GM19455 (cell line): ENCODE results near the gene NPIPB12.
"Not testable (repeated sequence)": the region's sequence is repeated elsewhere in the genome, so short reads cannot be mapped to it uniquely, and the experiment has no call there.

ENCODE experiments used
- ATAC-seq: cut with Tn5 transposase; IDR thresholded peaks from one replicate; pipeline ENCODE4 v1.9.1; 2021; ENCODE audit not compliant: unreplicated experiment

The NPIPB12 gene

DNA sequence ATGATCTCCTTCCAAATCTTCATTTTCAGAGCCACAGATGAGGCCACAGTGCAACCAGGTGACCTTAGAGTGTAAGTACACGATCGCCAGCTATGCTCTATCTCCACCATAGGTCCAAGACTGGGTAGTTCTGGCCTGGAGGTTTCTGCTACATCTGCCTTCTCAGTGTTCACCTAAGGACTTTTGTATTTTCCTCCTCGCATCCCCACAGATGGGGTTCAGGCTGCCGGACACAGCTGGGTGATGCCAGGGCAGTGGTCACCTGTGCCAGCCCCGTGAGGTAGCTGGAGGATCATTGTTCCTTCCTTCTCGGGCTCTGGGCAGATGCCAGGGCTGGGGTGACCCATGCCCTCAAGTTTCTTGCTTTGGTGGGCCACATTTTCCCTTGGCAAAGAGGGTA, at the start of gene NPIPB12:
Gene NPIPB12 (minus strand): TSS at position 101 of the 400 bp plus-strand sequence.
- not testable (repeated sequence) for ATAC-seq

DNA sequence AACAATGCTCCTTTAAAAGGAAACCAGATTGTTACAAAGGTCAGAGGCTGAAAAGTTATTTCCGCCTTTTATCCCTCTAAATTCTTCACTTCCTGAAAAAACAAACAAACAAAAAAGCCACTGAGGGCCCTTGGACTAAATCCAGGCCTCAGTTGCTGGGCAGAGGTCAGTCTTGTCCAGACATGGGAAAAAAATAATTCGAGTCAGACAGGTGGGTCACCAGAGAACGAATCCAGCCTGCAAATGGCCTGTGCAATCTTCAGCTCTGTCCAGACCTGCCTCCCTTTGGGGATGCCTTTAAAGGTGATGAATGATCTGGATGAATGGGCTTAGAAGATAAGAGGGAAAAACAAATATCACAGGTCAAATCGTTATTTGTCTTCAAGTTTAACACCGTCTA, 15.3 kb upstream of the NPIPB12 start:
- ATAC-seq = not testable (repeated sequence)

- not testable (repeated sequence) for ATAC-seq
These were observed 23.9 kb downstream of the NPIPB12 start for GRCh38 chr16:29482276-29482675.

DNA sequence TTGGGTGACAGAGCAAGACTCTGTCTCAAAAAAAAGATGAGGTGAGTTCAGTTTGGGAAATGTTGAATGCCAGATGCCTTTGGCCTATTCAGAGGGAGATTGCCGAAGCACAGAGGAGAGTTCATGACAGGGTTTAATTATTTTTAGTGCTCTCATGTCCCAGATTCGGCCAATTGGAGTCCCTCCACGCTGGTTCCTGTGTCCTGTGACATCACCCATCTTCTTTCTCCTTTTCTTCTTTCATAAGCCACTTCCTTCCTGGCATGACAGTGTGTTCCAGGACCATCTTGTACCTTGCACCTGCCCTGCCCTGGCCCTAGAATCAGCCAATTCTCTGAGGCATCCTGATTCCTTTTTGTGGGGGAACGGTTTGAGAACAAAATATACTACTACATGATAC, 34.1 kb downstream of the NPIPB12 start:
- ATAC-seq = not testable (repeated sequence)

GRCh38 chr16:29469660-29470059, 36.5 kb downstream of the NPIPB12 start:
- not testable (repeated sequence) for ATAC-seq

DNA sequence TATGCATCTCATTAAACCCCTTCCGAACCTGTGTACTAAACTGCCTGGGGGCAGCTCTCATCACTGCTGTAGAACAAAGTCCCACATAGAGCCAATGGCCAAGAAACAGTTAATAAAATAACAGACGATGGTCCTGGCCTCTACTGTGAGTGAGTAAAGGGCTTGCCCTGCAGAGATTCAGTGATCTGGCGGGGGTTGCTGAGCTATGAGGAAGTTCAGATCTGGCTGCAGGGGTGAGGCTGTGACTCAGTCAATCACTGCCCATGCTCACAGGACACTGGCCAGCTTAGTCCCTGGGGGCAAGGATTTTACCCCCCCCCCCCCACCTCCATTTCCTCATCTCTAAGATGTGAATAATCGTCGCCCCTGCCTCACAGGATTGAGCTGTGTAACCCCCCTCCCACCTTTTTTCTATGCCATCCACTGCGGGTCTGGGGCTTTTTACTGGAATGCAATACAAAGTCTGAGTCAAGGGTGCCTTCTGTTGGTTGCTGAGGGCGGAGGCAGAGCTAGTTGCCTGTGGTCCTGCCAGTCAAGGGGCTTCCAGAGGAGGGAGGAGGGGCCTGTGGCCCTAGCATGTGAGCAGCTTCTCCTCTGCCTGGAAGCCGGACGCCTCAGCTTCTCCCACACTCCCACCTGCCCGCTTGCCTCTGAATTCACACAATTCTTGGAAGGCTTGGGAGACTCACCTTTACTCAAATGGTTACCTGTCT, 38.4 kb downstream of the NPIPB12 start:
- ATAC-seq = not testable (repeated sequence)

DNA sequence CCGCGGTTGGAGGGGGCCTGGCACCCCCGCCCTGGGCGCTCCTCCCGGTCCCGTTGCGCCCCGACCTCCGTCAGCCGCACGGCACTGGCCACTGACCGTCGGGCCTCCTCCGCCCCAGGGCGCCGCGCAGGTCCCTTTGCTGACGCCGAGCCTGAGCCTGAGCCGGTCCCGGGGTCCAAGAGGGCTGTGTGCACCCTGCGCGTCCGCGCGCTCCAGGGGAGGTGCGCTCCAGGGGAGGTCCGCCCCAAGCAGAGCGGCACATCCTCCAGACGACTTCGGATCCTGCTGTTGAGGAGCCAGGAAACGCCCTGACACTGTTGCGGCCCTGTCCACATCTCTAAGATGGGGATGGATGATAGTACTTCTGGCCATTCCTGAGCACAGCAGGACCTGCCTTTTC, 39.3 kb downstream of the NPIPB12 start:
- not testable (repeated sequence) for ATAC-seq

DNA sequence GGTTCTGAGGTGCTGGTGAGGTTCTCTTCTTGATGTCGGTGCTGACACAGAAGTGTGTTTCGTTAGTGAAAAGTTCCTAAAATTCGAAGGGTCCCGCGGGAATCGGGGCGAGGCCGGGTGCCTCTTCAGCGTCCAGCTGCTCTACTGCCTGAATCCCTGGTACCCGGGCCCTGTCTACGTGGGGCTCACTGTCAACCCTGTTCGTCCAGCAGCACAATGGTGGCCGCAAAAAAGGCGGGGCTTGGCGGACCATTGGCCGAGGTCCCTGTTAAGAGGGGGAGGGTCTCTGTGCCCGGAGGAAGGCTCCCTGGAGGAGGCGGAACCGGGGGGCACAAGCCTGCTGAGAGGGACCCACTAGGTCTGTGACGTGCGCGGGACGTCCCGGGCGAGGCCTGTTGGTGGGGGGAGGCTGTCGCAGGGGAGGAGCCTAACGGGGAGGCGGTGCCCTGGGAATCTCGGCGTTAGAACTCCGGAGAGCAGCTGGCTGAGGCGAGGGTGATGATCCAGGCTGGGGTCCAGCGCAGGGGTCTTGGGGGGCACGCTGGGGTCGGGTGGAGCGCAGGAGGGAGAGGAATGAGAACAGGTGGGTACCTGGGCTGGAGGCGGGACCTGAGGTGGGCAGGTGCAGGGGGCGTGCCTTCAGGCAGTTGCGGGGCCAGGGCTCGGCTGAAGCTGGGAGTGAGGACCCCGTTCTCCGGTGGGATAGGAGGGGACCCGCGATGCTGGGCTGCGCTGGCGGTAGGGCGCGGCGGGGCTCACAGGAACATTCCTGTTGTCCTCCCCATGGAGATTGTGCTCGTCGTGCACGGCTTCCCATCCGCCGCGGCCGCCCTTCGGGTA, 40.0 kb downstream of the NPIPB12 start:
- not testable (repeated sequence) for ATAC-seq

DNA sequence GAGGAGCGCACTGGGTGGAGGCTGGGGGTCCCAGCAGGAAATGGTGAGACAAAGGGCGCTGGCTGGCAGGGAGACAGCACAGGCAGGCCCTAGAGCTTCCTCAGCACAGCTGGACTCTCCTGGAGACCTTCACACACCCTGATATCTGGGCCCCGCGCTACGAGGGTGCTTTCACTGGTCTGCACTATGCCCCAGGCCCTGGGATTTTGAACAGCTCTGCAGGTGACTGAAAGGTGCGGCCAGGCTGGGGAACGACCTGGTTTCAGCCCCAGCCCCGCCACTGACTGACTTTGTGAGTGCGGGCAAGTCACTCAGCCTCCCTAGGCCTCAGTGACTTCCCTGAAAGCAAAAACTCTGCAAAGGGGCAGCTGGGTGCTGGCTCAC, 45.6 kb downstream of the NPIPB12 start:
- ATAC-seq = not testable (repeated sequence)

DNA sequence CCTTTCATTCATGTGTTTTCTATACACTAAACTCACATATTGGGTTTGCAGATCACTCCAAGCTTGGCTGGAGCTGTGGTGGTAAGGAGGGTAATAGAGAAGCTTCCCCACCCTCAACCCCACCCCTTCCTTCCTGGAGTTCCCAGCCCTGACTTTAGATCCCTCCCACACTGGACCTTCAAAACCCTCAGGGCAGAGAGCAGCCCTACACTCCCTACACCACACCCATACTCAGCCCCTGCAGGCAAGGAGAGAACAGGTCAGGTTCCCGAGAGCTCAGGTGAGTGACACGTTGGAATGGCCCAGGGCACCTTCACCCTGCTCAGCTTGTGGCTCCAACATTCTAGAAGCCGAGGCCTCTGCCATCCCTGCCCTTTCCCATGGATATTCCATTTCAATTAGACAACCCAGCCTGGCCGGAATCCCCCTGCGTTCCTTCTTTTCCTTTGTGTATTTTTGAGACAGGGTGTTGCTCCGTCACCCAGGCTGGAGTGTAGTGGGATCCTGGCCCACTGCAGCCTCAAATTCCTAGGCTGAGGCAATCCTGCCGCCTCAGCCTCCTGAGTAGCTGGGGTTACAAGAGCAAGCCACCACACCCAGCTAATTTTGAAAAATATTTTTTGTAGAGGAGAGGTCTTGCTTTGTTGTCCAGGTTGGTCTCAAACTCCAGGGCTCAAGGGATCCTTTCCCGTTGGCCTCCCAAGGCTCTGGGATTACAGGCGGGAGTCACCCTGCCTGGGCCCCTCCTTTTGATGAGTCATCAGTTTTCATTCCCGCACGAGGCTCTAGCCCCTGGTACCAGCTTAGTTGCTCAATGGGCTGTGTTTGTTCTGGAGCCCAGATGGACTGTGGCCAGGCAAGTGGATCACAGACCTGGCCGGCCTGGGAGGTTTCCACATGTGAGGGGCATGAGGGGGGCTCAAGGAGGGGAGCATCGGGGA, 46.2 kb downstream of the NPIPB12 start, which contains the start of gene SULT1A4:
Gene SULT1A4 (plus strand): TSS at position 208 of the 941 bp plus-strand sequence. CDS start 1,473 bp downstream, outside the sequence.
- ATAC-seq = not testable (repeated sequence)

GRCh38 chr16:29457660-29458059, 48.5 kb downstream of the NPIPB12 start:
- ATAC-seq = not testable (repeated sequence)

GRCh38 chr16:29454828-29455227, 51.4 kb downstream of the NPIPB12 start:
- peak; percentile 62 for ATAC-seq

GRCh38 chr16:29454269-29454668, 51.9 kb downstream of the NPIPB12 start, which contains the start of the genes BOLA2 and SLX1B:
TSS of gene BOLA2 (minus strand) at chr16:29454351. CDS start at chr16:29454253, 98 bp downstream.
TSS of gene SLX1B (plus strand) at chr16:29454533.
- peak; percentile 88 for ATAC-seq

GRCh38 chr16:29453754-29454153, 52.5 kb downstream of the NPIPB12 start:
- ATAC-seq = peak; percentile 14
